SK-MEL-5 (cell line): ENCODE measurements around the gene CDH5. TPM values are rescaled to one million over a fixed set of nuclear protein-coding genes. Genes with fewer than 3 reads are reported as not detected.
A peak's percentile ranks its signal among the peaks of the same experiment; 100 is the strongest.

ENCODE experiments used
- DNase-seq: peaks from one replicate; pipeline ENCODE4 v3.0.0-alpha.2; 2016; ENCODE audit warnings: low read depth, low spot score
- in situ Hi-C: cut with HindIII; loops from 2 replicates; pipeline ENCODE4 v1.10.0; 2016; ENCODE audit warnings: low sequenced_read_pairs, high pct_unique_total_duplicates, low pct_unique_long_range_greater_than_20kb
- total RNA-seq: library from RNA; depleted of rRNA; stranded (reverse); fragments of >200 nt; shearing (Covaris generic); gene quantifications from 2 replicates; pipeline ENCODE4 v1.2.3, GENCODE V29; 2014

The CDH5 gene
- total RNA-seq, 1 experiment from 2014 or later = not detected

DNA sequence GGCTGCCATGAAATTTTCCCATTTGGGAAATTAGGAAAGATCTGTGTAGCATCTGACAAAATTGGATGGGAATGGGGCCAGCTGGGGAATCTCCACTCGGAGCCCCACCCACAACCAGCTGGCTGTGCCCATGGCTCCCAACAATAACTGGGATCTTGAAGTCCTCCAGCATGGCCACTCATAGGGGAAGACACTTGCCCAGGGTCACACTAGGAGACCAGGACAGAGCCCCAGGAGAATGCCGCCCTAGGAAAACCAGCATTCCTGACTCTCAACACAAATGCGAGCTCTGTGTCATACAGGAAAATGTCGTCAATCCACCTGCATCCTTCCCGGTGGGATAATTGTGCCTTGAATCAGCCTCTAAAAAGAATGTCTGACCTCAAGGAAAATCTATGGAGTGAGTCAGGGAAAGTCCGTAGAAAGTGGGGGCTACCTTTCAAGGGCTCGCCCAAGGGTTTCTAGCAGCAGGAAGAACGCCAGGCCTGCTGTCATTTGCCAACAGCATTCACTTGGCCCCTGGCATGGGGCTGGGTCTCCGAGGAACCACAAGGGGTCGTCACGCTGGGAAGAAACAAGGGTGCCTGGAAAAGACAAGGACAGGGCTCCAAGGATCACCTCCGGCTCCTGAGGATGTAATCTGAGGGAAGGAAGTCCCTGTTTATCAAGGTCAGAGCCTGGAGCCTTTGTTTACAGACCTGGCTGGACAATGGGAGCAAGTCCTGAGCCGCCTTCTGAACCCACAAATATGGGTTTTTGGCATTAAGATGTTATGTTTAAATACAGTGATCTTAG lies 15.9 kb downstream of the CDH5 start:
- in situ Hi-C loops = no loop called here
- no peak for DNase-seq

DNA sequence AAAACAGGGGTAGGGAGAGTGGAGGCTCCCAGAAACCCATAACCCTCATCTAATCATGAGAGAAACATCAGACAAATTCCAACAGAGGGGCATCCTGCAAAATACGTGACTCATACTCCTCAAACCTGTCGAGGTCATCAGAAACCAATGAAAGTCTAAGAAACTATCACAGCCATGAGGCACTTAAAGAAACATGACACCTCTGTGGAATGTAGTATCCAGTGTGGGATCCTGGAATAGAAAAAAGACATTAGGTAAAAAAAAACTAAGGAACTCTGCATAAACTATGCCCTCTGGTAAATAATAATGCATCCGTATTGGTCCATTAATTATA lies 16.4 kb downstream of the CDH5 start:
- in situ Hi-C loops = no loop called here
- DNase-seq = peak; percentile 18

DNA sequence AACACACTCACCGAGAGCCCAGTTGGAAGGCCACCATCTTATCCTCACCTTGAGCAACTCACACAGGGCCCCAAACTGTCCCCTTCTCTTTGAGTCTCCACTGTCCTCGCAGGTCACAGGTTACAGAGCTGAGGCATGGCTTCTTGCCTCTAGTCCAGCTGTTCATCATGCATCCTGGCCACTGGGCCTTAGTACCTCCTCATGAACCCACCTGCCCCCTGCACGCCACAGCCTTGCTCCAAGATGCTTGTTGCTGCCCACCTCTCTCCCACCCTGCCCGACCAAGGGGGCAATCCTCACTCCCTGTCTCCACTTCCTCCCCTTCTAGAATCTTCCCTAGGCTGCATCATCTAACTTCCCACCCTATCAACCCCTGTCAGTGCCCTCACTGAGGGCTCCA lies 17.1 kb downstream of the CDH5 start:
- in situ Hi-C loops = no loop called here
- no peak for DNase-seq

DNA sequence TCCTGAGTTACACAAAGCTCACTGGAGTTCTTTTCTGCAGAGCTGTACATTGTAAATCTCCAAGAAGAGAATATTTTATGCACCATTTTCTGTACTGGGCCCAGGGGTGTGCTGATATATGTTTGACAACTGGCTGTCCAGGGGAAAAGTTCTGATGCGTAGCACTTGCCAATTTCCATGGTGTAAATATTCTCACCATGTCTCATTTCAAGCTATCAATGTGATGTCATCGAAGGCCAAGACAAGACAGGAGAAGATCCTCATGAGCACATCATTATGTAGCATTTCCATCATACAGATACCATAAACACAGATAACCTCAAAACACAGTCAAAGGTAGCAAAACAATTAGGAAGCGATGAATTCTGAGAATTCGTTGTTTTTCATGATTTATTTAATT lies 18.9 kb downstream of the CDH5 start:
- no peak for DNase-seq
- in situ Hi-C loops = no loop called here

DNA sequence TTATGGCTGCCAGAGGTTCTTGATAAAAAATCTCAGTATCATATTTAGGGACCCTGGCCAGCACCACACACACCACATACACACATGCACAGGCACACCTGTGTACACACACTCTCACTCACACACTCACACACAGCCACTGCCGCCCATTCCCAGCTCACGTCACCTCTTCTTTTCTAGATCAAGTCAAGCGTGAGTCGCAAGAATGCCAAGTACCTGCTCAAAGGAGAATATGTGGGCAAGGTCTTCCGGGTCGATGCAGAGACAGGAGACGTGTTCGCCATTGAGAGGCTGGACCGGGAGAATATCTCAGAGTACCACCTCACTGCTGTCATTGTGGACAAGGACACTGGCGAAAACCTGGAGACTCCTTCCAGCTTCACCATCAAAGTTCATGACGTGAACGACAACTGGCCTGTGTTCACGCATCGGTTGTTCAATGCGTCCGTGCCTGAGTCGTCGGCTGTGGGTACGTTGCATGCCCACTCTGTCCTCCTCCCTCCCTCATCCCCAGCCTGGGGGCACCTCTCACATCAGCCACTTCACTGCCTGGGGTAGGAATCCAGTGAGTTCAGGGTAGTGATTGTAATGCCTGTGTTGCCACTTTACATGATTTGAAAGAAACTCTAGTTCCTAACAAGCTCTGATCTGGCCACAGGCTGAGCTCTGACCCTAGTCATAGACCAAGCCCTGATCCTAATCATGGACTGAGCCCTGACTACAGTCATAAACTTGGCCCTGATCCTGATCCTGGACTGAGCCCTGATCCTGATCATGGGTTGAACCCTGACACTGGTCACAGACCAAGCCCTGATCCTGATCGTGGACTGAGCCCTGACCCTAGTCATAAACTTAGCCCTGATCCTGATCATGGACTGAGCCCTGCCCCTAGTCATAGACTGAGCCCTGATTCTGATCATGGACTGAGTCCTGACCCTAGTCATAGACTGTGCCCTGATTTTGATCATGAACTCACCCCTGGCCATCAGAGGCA lies 20.4 kb downstream of the CDH5 start:
- no peak for DNase-seq
- in situ Hi-C loops = no loop called here

DNA sequence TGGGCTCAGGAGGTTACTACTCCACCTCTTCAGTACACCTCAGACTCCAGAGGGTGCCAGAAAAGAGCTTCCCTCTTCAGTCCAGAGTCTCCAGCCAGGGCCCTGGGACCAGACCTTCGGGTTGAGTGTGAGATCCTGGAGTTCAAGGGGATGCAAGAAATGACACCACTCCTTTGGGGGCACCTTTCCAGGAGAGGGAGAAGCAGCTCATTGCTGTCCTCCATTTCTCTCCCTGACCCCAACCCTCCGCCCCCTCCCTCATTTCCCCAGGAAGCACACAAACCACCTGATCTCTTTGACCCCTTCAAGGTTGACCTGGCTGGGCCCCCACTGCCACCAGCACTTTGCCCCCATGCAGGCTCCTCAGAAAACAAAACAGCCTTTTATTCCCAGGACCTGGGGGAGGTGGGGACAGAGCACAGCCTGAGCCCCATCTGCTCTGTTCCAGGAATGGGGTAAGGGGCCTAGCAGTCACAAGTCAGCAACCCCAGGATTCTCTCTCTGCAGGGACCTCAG lies 21.4 kb downstream of the CDH5 start:
- DNase-seq = no peak
- in situ Hi-C loops = no loop called here

DNA sequence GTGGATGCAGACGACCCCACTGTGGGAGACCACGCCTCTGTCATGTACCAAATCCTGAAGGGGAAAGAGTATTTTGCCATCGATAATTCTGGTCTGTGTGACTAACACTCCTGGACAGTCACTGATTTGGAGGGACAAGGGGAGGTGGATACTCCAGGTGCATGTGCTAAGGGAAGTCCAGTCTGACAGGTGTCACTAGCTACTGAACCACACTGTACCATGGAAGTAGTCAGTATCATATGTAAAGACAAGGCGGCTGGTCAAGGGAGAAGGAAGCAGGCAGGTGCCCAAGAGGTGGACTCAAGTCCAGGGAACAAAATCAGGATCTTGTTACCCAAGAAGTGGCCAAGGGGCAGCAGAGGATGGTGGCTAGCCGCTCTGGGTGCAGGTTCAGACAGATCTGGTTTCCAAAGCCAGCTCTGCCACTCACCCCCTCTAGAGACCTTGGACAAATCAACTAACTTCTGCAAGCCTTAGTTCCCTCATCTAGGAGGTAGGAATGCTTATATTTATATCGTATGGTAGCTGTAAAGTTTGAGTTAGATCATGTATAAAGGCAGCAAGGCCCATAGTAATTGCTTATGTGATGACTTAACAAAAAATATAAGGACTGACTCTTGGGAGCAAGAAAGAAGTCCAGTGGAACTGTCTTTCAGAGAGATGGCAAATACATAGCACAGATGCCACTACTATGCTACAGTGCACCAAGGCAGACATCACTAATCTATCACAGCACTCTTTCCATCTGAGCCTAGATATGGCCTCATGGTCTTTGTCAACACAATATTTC lies 22.1 kb downstream of the CDH5 start:
- no peak for DNase-seq
- in situ Hi-C loops = no loop called here

DNA sequence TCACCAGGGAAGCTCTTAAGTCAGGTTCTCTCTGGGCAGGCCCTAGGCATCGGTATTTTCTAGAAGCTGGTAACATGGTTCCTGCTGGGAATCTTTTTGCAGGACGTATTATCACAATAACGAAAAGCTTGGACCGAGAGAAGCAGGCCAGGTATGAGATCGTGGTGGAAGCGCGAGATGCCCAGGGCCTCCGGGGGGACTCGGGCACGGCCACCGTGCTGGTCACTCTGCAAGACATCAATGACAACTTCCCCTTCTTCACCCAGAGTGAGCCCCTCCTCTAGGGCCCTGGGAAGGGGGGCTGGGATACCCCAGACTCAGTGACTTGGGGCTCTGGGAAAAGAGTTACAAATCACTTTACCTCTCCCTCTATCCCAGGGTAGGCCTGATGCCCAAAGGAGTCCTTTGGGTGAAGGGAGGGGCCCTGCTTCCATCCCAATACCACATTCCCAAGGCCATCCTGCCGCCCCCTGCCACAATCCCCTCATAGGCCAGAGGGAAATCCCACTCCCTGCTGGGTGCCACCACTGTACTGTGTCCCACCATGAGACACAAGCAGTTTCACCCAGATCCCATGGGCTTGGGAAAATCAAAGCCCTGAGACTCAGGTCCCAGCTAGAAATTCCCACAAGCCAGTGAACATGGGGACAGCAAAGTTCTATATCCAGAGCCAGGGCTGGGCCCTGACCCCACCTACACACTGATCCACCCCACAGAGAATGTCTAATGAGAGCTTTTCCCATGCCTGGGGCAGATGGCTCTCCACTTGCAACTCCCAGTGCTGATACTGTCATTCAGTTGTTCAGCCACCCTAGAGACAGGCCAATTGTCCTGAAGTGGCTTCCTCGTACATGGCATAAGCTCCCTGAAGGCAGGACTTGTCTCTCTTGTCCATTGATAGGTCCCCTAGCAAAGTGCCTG lies 23.0 kb downstream of the CDH5 start:
- in situ Hi-C loops = no loop called here

DNA sequence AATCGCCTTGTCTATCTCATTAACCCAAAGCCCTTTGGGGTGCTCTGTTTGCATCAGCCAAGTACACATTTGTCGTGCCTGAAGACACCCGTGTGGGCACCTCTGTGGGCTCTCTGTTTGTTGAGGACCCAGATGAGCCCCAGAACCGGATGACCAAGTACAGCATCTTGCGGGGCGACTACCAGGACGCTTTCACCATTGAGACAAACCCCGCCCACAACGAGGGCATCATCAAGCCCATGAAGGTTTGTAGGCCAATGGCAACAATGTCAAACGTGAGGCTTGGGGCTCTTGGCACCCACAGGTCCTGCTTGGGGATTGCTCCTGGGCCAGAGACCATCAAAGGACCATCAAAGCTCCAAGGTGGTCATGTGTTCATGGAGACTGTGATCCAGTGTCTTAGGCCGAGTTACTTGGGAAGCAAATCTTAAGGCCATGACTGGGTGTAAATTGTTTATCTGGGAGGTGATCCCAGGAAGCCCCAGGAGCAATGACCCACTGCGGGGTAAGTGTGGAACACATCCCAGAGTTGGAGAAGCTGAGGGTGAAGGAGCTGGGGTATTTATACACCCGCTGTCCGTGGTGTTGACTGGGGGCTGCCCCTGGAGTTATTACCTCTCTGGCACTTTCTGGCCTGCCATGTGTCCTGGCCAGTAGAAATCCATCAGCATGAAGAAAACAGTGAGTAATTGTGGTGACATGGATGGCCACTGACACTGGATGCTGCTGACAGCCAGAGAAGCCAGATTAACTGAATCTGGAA lies 24.0 kb downstream of the CDH5 start:
- DNase-seq = no peak
- in situ Hi-C loops = no loop called here

More for the DNA sequence above, 23.0 kb downstream of the CDH5 start:
- no peak for DNase-seq

DNA sequence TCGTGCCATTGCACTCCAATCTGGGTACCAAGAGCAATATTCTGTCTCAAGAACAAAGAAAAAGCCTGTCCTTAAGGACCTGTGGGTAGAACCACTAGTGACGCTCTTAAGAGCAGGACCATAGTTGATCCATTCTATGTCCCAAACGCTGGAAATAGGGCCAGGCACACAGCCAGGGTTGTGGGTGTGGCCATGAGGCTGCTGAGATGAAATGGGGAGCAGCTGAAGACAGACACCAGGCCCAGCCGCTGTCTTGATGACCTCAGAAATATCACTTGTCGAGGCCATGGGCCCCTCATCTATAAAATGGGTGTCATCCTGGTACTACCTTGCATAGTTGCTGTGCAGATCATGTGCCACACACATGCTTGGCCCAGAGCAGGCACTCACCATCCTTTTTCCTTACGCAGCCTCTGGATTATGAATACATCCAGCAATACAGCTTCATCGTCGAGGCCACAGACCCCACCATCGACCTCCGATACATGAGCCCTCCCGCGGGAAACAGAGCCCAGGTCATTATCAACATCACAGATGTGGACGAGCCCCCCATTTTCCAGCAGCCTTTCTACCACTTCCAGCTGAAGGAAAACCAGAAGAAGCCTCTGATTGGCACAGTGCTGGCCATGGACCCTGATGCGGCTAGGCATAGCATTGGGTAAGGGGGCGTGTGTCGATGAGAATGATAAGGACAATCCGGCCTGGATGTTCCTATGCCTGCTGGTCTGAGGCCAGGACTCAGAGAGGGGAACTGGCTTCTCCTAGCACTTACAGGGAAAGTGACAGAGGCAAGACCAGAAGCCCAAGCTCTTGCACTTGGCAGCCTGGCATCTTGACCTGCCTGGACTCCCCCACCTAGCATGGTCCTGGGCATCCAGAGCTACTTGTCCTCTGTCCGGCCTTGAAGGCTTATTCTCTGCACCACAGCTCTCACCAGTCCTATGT lies 25.5 kb downstream of the CDH5 start:
- in situ Hi-C loops = no loop called here
- DNase-seq = no peak

DNA sequence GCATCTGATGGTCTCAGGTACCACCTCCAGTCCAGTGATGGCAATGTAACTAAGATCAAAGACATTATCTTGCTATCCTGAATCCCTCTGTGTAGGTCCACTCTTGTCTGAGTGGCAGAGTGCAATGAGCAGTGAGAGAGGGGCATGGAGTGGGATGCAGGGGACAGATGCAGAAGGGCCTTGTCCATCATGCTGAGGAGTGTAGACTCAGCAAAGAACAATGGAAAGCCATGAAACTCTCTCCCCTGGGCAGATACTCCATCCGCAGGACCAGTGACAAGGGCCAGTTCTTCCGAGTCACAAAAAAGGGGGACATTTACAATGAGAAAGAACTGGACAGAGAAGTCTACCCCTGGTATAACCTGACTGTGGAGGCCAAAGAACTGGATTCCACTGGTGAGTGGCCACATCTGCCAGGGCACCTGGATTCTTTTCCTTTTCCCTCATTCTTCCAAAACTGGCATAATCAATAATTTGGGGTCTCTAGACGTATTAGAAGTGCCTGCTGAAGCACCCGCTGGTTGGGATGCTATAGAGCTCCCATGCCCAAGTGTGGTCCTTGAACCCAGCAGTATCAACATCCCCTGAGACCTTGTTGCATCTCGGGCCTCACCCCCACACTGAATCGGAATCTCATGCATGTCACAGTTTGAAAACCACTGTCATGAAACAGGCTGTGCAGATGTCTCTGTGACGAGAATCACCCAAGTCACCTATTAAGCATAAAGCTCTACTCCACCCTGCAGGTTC lies 29.5 kb downstream of the CDH5 start:
- in situ Hi-C loops = no loop called here
- no peak for DNase-seq

DNA sequence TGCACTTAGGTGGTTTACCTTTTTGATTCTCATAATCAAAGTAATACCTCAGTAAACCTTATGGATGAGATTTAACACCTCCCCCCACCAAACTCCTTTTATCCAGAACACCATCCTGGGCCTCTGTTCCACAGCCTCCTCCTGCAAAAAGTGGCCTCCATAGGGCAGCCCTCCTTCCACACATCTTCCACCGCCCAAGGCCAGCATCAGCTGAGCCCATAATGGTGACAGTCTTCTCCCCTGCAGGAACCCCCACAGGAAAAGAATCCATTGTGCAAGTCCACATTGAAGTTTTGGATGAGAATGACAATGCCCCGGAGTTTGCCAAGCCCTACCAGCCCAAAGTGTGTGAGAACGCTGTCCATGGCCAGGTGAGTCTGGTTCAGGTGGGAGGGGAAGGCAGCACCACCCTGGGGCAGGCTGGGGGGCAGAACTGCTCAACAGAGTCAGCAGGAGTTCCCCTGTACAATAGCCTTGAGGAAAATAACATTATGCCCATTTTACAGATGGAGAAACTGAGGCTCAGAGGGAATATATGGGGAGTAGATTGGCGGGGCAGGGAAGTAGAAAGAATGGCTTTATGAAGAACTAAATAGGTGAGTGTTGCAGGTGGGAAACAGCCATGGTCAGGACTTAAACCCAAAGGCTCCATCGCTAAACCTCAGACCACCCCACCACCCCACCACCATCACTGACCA lies 31.4 kb downstream of the CDH5 start:
- no peak for DNase-seq
- in situ Hi-C loops = no loop called here

DNA sequence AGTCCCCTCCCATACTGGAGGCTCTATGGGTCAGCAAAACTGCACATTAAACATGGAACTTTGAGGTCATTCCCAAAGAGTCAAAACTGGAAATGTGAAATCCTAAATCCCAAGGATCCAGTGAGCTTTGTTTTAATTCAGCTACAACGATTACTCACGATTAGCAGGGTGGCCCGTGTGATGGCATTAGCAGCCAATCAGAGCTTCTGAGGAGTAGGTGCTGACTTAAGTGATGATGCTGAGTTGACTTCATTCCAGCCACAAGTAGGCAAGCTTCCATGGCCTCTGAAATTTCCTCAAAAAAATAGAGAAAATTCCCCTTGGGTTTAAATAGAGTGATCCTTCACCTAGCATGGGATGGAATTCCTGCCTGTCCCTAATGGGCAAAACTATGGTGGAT lies 32.5 kb downstream of the CDH5 start:
- in situ Hi-C loops = no loop called here
- no peak for DNase-seq

DNA sequence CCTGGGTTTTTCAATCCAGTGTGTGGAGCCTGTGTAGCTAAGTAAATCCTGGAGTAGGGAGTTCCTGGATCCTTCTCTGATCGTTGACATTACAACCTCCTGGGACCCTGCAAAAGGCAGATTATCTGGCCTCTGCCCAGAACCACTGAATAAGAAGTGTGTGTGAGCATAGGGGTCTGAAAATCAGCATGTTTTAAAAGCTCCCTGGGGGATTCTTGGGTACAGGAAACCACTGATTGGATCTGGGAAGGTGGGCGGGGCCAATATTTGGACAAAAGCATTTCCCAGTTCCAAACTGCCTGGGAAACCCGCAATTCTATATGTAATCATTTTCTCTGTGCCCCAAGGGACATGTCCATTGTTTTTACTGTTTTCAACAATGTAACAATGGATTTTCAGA lies 33.4 kb downstream of the CDH5 start:
- in situ Hi-C loops = no loop called here
- peak; percentile 44 for DNase-seq
